HCT116 (cell line): ENCODE data around the gene TCF7L1. TPM values are rescaled to one million over a fixed set of nuclear protein-coding genes. Genes with fewer than 3 reads are reported as not detected.

Experiments
- ATAC-seq: fragments of 200-7000 bp; cut with Tn5 transposase; 2 replicates; pipeline ENCODE4 v1.9.1; 2020; ENCODE audit warnings: mild to moderate bottlenecking, moderate library complexity
- BruUV-seq: library from RNA; stranded (reverse); fragments of 400-500 nt; replicated peaks from 2 replicates; lab custom pipeline; 2021; lab: Mats Ljungman, UMichigan
- CTCF ChIA-PET: fragments of 300-600 bp; sonication (Branson Sonifier 250); formaldehyde crosslinking; loops from one replicate; lab custom pipeline; 2021; ENCODE audit warnings: antibody characterized with exemption; lab: Charles Lee
- POLR2A ChIA-PET: fragments of 300-600, 350-600 bp; sonication (Branson Sonifier 250); formaldehyde crosslinking; loops from one replicate; lab custom pipeline; 2021; ENCODE audit warnings: antibody characterized with exemption; lab: Charles Lee
- RAD21 ChIA-PET, 2 experiments: fragments of 300-600 bp; sonication (Branson Sonifier 250); formaldehyde crosslinking; loops; one replicate each; lab custom pipeline; 2023; ENCODE audit warnings: low total read pairs in 2 of 2; ENCODE audit not compliant: uncharacterized antibody in 2 of 2, unreplicated experiment in 2 of 2, low non-redundant PET in 1 of 2; lab: Charles Lee
- DNase-seq: peaks from one replicate; pipeline ENCODE4 v3.0.0-alpha.2; 2010; ENCODE audit warnings: low read depth, low spot score
- H2AFZ ChIP-seq: fragments of 200-600 bp; shearing (Covaris generic), sonication (generic); 2 replicates; pipeline ENCODE4 v1.6.1; 2017; ENCODE audit warnings: low read depth, mixed run types, mixed read lengths, antibody characterized with exemption, low read length; ENCODE audit not compliant: poor library complexity, severe bottlenecking
- H3K27ac ChIP-seq: 2 replicates; pipeline ENCODE4 v1.5.1; 2012; ENCODE audit warnings: low read depth, low read length
- H3K27me3 ChIP-seq: fragments of 200-600 bp; sonication (generic); 2 replicates; pipeline ENCODE4 v1.6.1; 2016; ENCODE audit warnings: mixed run types, low read length, mixed read lengths; ENCODE audit not compliant: insufficient read depth
- H3K36me3 ChIP-seq, 2 experiments: fragments of 200-500 bp in 1 of 2; fragments of 200-600 bp in 1 of 2; sonication (Bioruptor generic) in 1 of 2; sonication (generic) in 1 of 2; 2 replicates each; pipeline versions ENCODE4 v1.5.1 to v1.6.1; 2014 to 2016; ENCODE audit warnings: low read length in 2 of 2, inconsistent platforms in 1 of 2, mixed read lengths in 1 of 2, mixed run types in 1 of 2; ENCODE audit not compliant: insufficient read depth in 2 of 2, control insufficient read depth in 1 of 2
- H3K4me1 ChIP-seq, 2 experiments: fragments of 200-600 bp in 1 of 2; sonication (generic) in 1 of 2; 2 replicates each; pipeline versions ENCODE4 v1.5.1 to v1.6.1; 2012 to 2017; ENCODE audit warnings: low read length in 2 of 2, inconsistent platforms in 1 of 2, mild to moderate bottlenecking in 1 of 2, mixed read lengths in 1 of 2, mixed run types in 1 of 2, moderate library complexity in 1 of 2; ENCODE audit not compliant: insufficient read depth in 2 of 2, control insufficient read depth in 1 of 2
- H3K4me2 ChIP-seq: fragments of 200-600 bp; sonication (generic); 2 replicates; pipeline ENCODE4 v1.6.1; 2017; ENCODE audit warnings: mixed run types, low read length, mixed read lengths
- H3K4me3 ChIP-seq, 2 experiments: fragments of 200-600 bp in 1 of 2; sonication (generic) in 1 of 2; replicated peaks in 1 of 2; 2 replicates each; pipeline ENCODE4 v1.5.1; 2011 to 2016; ENCODE audit warnings: low read length in 2 of 2, control low read depth in 1 of 2, low read depth in 1 of 2, mild to moderate bottlenecking in 1 of 2, mixed read lengths in 1 of 2, mixed run types in 1 of 2
- H3K79me2 ChIP-seq: fragments of 200-600 bp; sonication (generic); 2 replicates; pipeline ENCODE4 v1.6.1; 2017; ENCODE audit warnings: mild to moderate bottlenecking, mixed run types, low read length, moderate library complexity, mixed read lengths; ENCODE audit not compliant: insufficient read depth
- H3K9ac ChIP-seq: fragments of 200-600 bp; sonication (generic); 2 replicates; pipeline ENCODE4 v1.6.1; 2016; ENCODE audit warnings: low read length, mixed read lengths
- H3K9me2 ChIP-seq: fragments of 200-600 bp; sonication (generic), shearing (Covaris generic); 2 replicates; pipeline ENCODE4 v1.6.1; 2017; ENCODE audit warnings: mixed run types, mild to moderate bottlenecking, moderate library complexity; ENCODE audit not compliant: insufficient read depth
- H3K9me3 ChIP-seq, 2 experiments: fragments of 200-500 bp in 1 of 2; fragments of 200-600 bp in 1 of 2; sonication (Bioruptor generic) in 1 of 2; sonication (generic) in 1 of 2; 2 replicates each; pipeline ENCODE4 v1.6.1; 2014 to 2017; ENCODE audit warnings: low read length in 2 of 2, mixed read lengths in 2 of 2, inconsistent platforms in 1 of 2, low read depth in 1 of 2, mild to moderate bottlenecking in 1 of 2, mixed run types in 1 of 2, moderate library complexity in 1 of 2; ENCODE audit not compliant: control insufficient read depth in 1 of 2, insufficient read depth in 1 of 2
- H4K20me1 ChIP-seq: fragments of 200-600 bp; sonication (generic), shearing (Covaris generic); 2 replicates; pipeline ENCODE4 v1.6.1; 2017; ENCODE audit warnings: mixed run types, mild to moderate bottlenecking, moderate library complexity; ENCODE audit not compliant: insufficient read depth
- CEBPB ChIP-seq: IDR thresholded peaks from 2 replicates; pipeline ENCODE4 v1.6.1; 2012; ENCODE audit warnings: low read depth
- ELF1 ChIP-seq: IDR thresholded peaks from 2 replicates; pipeline ENCODE4 v1.6.1; 2012; ENCODE audit warnings: low read depth, borderline replicate concordance
- EZH2 ChIP-seq: fragments of 200-600 bp; sonication (generic); IDR thresholded peaks from 2 replicates; pipeline ENCODE4 v1.6.1; 2017; ENCODE audit warnings: antibody characterized with exemption, mixed run types
- EZH2phosphoT487 ChIP-seq: fragments of 200-600 bp; IDR thresholded peaks from 2 replicates; pipeline ENCODE4 v1.6.1; 2018; ENCODE audit warnings: antibody characterized with exemption, borderline replicate concordance
- POLR2AphosphoS5 ChIP-seq: IDR thresholded peaks from 2 replicates; pipeline ENCODE4 v1.6.1; 2011; ENCODE audit warnings: mild to moderate bottlenecking, low read depth, low read length, moderate library complexity
- SP1 ChIP-seq: IDR thresholded peaks from 2 replicates; pipeline ENCODE4 v1.6.1; 2012; ENCODE audit warnings: low read depth
- TCF7L2 ChIP-seq: IDR thresholded peaks from 2 replicates; pipeline ENCODE4 v1.7.0; 2011; ENCODE audit warnings: borderline replicate concordance, inconsistent platforms; ENCODE audit not compliant: insufficient read depth, insufficient read length; ENCODE audit errors: extremely low read depth
- ZNF274 ChIP-seq: fragments of 200-500 bp; sonication (Bioruptor generic); IDR thresholded peaks from 2 replicates; pipeline ENCODE4 v1.6.1; 2014; ENCODE audit warnings: mild to moderate bottlenecking, low read depth, low read length, inconsistent platforms
- intact Hi-C: fragments of 100-400 bp; cut with micrococcal nuclease; formaldehyde crosslinking; loops from 2 replicates; pipeline ENCODE4 v1.10.0; 2022
- total RNA-seq: library from RNA; stranded (reverse); gene quantifications from one replicate; pipeline ENCODE4 v1.2.1, GENCODE V29; 2021; ENCODE audit not compliant: unreplicated experiment
- TF ChIP-seq, protein P1 (sequence below): IDR thresholded peaks from 2 replicates; pipeline ENCODE4 v1.6.1; 2012

Gene TCF7L1
- total RNA-seq, 1 experiment from 2014 or later: 10.3 TPM

GRCh38 chr2:85353876-85354285 lies 220.7 kb downstream of the TCF7L1 start:
- DNase-seq (peak; percentile 12), ATAC-seq (peak; percentile 51)
- Histone ChIP-seq H3K79me2 (peaks cover 31% of the 10 kb centered on the region), H3K27me3 (no peaks in the 10 kb centered on the region), H3K9me3 (no peaks in the 10 kb centered on the region), H3K27ac (peak overlapping the region; percentile 75), H4K20me1 (no peaks in the 10 kb centered on the region), H3K4me1 (peaks cover 9 to 14% of the 10 kb centered on the region in 2 experiments; a peak in 3 of 4 replicates), H3K9ac (peak overlapping the region; percentile 83), H3K4me2 (peak overlapping the region; percentile 95), H3K36me3 (peaks cover 15 to 33% of the 10 kb centered on the region in 2 experiments; a peak in 3 of 4 replicates), H2AFZ (no peak overlapping the region), H3K4me3 (peak overlapping the region; percentile 86 to 95), H3K9me2 (no peaks in the 10 kb centered on the region)
- BruUV-seq: TSS peak; percentile 77
- POLR2A ChIA-PET: interaction anchor here (0.8 to 1.7 kb wide), 10 partner anchors 8 to 258 kb away, joined by 3 to 14 read pairs (median 4); partner anchors contain the start of genes C2orf68, MAT2A, SH2D6 and TGOLN2
- CTCF ChIA-PET: interaction anchor here (1.4 kb wide), 1 partner anchor 198 kb away, joined by 4 read pairs; no protein-coding TSS in a partner anchor
- intact Hi-C loops: loop anchor here (5.0 kb wide), 1 partner anchor 258 kb away; the partner anchor contains the start of gene C2orf68
- RAD21 ChIA-PET: interaction anchor here in 1 of 2 experiments (1.0 kb wide), 1 partner anchor 198 kb away, joined by 3 read pairs; no protein-coding TSS in a partner anchor
- TF ChIP-seq TCF7L2: no peak
- no peak for TF ChIP-seq ELF1
- no peak for TF ChIP-seq SP1
- TF ChIP-seq EZH2phosphoT487: no peak
- no peak for TF ChIP-seq POLR2AphosphoS5
- no peak for TF ChIP-seq EZH2
- TF ChIP-seq ZNF274: no peak
- TF ChIP-seq, protein P1, sequence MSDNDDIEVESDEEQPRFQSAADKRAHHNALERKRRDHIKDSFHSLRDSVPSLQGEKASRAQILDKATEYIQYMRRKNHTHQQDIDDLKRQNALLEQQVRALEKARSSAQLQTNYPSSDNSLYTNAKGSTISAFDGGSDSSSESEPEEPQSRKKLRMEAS: no peak
- no peak for TF ChIP-seq CEBPB
